Limb (tissue), 2 donors: ENCODE results near the gene FANCM.
"Not testable (repeated sequence)": the region's sequence is repeated elsewhere in the genome, so short reads cannot be mapped to it uniquely, and the experiment has no call there.

Experiments used
- DNase-seq, 2 donors: peaks; one replicate each; pipeline ENCODE4 v3.0.0-alpha.2; 2016; ENCODE audit errors: extremely low spot score in 2 of 2

Gene FANCM

GRCh38 chr14:45136399-45136798 is 669 bp downstream of the FANCM start:
- no peak for DNase-seq

DNA sequence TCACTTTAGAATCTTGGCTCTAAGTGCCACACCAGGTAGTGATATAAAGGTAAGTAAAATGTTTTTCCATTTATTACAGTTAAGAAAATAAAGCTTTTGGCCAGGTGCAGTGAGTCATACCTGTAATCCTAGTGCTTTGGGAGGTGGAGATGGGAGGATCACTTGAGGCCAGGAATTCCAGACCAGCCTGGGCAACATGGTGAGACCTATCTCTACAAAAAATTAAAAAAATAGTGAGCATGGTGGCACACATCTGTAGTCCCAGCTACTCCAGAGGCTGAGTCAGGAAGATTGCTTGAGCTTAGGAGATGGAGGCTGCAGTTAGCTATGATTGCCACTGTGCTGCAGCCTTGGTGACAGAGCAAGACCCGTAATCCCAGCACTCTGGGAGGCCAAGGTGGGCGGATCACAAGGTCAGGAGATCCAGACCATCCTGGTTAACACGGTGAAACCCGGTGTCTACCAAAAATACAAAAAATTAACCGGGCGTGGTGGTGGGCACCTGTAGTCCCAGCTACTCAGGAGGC is 5.0 kb downstream of the FANCM start:
- DNase-seq, result no peak

- not testable (repeated sequence) for DNase-seq
These were observed 6.4 kb downstream of the FANCM start for GRCh38 chr14:45142083-45142482.

GRCh38 chr14:45144658-45145057 is 8.9 kb downstream of the FANCM start:
- DNase-seq, result no peak

DNA sequence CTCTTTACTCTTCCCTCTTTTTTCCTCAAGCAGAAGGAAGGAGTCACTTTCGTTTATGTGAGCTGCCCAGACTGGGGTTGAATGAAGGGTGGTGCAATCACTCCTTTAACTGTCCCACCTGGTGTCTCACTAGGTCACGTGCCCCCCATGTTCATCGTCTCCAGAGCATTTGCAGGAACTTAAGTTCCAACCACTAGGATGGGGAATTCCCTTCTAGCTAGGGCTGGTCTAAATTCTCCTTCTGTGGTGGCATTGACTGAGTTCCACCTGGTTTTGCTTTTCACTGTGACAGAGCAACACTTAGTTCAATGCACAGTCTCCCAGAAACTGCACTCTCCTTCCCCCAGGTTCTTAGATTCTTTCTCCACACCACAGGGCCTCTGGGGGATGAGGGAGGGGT is 9.5 kb downstream of the FANCM start:
- DNase-seq, result no peak

DNA sequence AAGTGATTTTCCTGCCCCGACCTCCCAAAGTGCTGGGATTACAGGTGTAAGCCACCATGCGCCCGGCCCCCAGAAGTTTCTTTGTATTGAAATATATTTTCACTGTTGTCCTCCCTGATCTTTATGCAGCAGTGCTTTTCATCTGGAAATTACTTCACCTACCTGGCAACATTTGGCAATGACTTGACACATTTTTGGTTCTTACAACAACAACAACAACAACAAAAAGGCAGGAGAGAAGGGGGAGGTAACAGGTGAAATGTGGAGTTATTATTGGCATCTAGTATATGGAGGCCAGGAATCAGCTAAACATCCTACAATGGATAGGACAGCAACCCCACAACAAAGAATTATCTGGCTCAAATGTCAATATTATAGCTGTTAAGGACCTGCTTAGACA is 13.9 kb downstream of the FANCM start:
- no peak for DNase-seq

DNA sequence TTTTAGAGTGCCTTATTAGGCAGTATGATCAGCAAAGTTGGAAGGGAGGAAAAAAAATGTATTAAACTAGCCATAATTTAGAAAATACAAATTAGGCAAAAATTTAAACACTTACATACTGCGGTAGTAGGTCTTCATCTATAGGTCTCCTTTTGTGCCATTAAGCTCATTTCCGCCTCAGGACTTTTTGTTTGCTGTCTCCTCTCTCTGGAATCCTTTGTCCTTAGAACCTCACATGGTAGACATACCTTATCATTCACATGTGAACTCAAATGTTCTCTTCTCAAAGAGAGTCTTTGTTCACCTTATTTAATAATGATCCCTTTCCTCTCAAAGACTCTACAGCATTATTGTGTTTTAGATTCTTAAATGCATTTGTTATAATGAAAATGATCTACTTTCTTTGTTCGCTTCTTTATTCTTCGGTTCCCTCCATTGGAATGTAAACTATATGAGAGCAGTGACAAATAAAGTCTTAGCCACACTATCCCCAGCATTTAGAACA is 14.7 kb downstream of the FANCM start:
- DNase-seq, result no peak

GRCh38 chr14:45156067-45156466 is 20.3 kb downstream of the FANCM start:
- no peak for DNase-seq

GRCh38 chr14:45169906-45170305 is 34.2 kb downstream of the FANCM start:
- no peak for DNase-seq

DNA sequence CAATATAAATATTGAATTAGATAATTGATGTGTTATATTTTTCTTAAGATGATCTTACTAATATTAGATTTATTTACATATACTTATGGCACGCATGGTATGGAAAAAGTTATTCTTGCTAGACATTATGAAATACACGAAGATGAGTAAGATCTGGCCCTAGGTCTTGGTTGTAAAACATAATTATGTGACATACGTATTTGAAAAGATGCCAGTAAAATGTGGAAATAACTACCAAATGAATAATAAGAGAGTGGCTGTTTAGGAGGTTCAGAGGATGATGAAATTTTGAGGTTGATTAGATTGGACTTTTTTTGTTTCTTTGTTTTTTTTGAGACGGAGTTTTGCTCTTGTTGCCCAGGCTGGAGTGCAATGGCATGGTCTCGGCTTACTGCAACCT is 41.3 kb downstream of the FANCM start:
- no peak for DNase-seq

DNA sequence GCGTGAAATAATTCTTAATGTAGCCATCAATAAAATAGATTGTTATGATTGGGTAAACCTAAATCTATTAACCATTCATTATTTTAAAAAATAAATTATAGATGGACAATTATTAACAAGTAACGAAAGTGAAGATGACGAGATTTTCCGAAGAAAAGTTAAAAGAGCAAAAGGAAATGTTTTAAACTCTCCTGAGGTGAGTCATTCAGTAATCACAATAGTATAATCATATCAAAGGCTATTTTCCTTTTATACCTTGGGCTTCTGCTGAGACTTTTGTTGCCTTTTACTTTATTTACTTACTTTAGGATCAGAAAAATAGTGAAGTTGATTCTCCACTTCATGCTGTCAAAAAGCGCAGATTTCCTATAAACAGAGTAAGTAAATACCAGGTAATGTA is 45.6 kb downstream of the FANCM start:
- DNase-seq, result no peak

DNA sequence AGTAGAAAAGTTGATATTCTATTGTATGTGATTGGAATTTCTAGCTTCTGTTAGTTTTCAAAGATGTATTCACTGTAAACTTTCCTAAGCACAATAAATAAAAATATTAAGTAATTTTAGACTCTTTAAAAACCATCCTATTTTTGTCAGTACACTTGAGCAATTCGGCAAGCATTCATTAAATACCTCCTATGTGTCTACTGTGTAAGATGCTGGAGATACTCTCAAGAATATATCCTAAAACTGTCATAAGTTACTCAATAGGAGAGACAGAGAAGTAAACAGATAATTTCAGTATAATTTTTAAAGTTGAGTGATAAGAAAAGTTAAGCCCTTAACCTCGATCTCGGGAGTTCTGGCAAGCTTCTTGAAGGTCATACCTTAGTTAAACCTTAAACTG is 46.1 kb downstream of the FANCM start:
- no peak for DNase-seq

DNA sequence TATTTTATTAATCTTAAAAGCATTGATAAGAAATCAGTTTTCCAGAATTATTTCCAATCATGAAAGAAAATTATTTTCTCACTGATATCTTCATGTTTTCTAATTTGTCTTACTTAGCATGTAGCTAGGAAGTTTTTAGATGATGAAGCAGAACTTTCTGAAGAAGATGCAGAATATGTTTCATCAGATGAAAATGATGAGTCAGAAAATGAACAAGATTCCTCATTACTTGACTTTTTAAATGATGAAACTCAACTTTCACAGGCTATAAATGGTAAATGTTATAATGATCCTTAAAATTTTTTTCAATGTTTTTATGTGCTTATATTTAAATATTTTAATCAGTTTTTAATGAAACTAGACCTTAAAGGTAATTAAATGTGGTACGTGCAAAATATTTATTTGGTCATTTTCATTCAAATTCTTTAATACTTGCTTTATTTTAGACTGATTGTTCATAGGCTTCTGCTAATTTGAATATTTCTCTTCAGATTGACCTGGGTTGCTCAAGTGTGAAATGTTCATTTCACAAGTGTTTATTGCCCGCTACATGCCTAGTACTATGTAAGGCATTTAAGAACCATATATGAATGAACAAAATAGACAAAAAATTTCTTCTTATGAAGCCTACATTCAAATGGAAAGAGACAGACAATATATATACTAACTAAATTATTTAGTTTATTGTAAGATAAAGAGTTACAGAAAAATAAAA is 49.5 kb downstream of the FANCM start:
- DNase-seq, result no peak

- DNase-seq, result no peak
These were observed 59.2 kb downstream of the FANCM start for GRCh38 chr14:45194964-45195363.

DNA sequence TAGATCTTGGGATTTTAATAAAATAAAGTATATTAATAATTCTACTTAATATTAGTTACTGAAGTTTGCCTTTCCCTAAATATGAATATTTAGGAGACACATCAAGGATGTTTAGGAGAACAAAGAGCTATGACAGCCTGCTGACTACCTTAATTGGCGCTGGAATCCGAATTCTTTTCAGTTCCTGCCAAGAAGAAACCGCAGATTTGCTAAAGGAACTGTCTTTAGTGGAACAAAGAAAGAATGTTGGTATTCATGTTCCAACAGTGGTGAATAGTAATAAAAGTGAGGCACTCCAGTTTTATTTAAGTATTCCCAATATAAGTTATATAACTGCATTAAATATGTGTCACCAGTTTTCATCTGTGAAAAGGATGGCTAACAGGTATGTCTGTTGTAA is 62.8 kb downstream of the FANCM start:
- no peak for DNase-seq

- no peak for DNase-seq
These were observed 63.5 kb downstream of the FANCM start for GRCh38 chr14:45199230-45199629.

DNA sequence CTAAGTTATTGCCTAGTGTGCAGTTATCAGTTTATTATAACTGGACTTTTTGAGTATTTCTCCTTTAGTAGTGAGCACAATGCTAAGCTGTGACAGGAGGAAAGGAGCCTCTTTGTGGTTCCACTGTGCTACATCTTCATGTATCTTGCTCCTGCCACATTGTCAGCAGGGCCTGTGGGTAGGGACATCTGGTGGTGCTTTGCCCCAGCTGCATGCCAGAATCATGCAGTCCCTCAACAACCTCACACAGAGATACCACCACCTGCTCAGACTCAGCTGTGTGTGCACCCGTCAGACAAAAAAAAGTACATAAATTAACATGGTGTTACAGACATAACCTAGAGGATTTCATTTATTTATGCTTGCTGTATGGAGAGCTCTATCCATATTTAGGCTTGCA is 66.2 kb downstream of the FANCM start:
- no peak for DNase-seq

DNA sequence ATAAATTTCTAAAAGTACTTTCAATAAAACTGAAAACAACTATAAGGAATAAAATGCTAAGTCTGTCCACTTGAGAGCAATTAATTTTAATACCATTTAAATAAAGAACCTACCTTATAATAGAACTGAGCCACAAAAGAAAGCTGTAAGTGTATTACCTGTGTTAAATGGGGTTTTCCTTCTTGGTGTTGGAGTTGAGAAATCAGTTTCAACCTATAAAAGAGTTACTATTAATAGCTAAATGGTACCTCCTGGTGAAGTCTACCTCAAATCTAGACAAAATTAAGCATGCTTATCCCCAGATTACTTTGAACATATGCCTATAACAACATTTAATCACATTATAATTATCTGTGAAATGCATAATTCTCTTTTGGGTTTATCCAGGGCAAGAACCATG is 68.5 kb downstream of the FANCM start:
- no peak for DNase-seq

DNA sequence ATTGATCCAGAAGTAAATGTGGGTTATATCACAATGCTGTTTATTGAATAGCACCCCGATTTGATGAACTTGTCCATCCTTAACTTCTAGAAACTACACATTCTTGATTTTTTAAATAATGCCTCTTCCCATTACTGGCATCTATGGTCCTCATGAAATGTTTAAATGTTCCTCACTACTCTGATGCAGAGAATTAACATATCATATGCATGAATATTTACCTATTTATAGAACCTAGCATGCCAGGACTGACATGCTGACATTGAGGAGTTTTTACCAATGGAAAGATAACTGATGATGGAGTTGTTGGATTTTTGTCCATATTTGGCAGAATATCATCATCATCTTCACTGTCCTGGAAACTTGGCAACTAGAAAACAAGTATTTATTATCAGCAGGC is 74.4 kb downstream of the FANCM start:
- no peak for DNase-seq

DNA sequence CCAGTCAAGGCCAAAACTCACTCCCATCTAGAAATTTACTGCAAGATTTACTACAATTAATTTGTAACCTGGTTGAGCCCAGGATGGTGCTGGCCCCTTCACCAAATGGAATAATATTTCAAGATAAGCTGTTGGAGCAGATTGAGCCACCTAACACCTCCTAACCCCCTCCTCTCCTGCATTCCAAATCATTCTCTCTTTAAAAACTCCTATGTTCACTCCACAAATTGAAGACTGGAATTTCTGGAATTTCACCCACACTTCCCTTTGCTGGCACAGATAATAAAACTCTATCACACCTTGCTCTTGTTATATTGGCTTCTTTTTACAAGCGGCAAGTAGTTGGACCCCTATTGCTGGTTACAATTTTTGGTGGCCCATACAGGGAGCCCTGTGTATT is 75.6 kb downstream of the FANCM start:
- no peak for DNase-seq

DNA sequence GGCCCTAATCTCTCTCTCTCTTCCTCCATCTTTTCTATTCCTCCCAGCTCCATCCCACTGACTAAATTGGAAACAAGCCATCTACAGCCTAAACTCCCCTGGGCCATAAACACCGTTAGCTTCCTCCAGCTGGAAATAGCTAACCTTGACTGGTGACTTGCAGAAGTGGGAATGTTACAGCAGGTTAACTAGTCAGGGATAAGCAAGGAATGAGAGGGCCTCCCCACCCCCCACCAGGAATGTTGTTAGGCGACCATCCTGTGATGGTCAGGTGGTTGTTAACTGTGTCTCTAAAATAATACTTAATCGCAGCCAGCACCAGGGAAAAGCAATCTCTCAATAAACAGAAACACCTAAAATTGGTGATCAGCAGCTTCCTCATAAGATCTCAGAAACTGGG is 76.5 kb downstream of the FANCM start:
- DNase-seq, result no peak

DNA sequence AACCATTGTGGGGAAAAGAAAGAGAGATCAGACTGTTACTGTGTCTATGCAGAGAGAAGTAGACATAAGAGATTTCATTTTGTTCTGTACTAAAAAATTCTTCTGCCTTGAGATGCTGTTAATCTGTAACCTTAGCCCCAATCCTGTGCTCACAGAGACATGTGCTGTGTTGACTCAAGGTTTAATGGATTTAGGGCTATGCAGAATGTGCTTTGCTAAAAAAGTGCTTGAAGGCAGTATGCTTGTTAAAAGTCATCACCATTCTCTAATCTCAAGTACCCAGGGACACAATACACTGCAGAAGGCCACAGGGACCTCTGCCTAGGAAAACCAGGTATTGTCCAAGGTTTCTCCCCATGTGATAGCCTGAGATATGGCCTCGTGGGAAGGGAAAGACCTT is 78.0 kb downstream of the FANCM start:
- DNase-seq, result not testable (repeated sequence)

- DNase-seq, result not testable (repeated sequence)
These were observed 78.6 kb downstream of the FANCM start for GRCh38 chr14:45214341-45214740.
